DMS79 (cell line): Measurements from ENCODE around the gene BNIP5.

Source experiments
- DNase-seq: peaks from one replicate; lab custom pipeline; 2025; lab: John Stamatoyannopoulos, UW

Gene BNIP5

DNA sequence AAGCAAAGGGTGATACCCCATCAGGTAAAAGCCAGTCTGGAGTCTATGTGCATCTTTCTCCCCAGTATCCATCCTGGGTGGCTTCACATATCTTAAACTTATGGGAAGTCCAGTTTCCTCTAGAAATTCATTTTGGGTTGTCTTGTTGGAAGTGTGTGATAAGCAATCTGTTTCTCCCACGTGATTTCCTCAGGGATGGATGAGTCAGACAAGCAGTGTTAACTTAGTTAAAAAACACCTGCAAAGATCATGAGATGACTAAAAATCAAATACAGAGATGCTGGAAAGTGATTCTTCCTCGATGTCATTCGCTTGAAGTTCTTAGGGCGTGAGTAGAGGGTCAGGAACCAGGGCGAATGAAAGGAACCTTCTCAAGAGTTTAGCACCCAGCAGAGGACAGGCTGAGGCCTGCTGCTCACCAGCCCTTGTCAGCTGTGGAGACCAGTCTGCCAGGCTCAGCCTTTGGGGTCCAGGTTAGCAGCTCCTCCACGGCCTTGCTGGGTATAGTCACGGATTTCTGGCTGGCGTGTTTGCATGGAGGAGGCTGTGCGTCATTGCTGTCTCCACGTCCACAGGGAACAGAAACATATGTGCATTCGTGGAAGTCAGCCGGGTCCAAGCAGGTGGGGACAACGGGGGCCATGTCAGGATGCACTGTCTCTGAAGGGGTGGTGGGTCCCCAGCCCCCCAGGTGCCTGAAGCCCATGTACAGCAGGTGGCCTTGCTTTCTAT, 69.6 kb downstream of the BNIP5 start:
- DNase-seq: no peak
